HUDEP-2 (cell line): ENCODE results near the gene PTGDS.

ENCODE experiments used
- DNase-seq, 76 experiments: peaks; one replicate each; lab custom pipeline; 2025; ENCODE audit not compliant: unreplicated experiment in 76 of 76; lab: John Stamatoyannopoulos, UW

PTGDS gene

DNA sequence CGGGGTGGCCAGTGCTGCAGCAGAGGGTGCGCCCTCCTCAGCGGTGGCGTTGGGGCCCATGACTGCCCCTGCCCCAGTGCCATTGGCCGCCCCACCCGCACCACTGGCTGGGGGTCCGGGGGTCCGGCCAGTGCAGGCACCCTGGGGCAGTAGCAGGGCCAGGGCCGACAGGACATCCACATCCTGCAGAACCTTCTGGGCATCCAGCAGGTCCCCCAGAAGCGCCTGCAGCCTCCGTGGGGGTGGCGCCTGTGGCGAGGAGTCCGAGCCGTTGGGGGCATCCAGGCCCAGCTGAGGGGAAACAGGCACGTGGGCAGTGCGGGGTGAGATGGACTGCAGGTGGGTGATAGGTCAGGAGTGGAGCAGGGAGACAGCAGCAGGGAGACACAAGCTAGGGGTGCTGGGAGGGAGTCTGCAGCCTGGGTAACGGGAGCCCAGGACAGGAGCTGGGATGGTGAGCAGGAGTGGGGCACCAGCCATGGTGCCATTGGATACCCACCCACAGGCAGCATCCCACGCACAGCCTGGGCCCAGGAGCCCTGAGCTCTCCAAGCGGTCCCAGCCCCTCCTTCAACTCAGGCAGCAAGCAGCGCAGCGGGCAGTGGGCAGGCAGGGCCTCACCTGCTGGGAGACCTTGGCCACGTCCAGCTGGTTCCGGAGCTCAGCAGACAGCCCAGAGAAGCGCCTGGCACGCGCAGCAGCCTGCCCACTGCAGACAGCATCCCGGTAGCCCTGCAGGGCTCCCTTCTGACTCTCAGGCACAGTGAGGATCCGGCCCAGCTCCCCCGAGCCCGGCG, 43.7 kb downstream of the PTGDS start:
- no peak for DNase-seq

DNA sequence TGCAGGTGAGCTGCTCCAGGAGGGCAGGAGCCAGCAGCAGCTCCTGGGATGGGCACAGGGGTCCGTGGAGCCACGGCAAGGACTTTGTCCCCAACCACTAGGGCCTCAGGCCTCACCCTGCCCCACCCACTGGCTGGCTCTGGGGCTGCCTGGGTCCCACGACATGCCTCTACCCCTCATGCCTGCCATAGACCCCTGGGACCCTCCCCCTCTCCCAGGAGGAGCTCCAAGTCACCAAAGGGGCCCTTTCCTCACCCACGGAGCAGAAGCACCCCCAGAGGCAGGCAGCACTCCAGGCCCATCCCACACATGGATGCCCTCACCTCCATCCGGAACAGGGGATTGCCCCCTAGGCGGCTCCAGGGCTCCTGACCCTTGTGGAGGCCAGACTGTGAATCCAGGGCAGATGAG, 44.3 kb downstream of the PTGDS start:
- DNase-seq, result no peak

DNA sequence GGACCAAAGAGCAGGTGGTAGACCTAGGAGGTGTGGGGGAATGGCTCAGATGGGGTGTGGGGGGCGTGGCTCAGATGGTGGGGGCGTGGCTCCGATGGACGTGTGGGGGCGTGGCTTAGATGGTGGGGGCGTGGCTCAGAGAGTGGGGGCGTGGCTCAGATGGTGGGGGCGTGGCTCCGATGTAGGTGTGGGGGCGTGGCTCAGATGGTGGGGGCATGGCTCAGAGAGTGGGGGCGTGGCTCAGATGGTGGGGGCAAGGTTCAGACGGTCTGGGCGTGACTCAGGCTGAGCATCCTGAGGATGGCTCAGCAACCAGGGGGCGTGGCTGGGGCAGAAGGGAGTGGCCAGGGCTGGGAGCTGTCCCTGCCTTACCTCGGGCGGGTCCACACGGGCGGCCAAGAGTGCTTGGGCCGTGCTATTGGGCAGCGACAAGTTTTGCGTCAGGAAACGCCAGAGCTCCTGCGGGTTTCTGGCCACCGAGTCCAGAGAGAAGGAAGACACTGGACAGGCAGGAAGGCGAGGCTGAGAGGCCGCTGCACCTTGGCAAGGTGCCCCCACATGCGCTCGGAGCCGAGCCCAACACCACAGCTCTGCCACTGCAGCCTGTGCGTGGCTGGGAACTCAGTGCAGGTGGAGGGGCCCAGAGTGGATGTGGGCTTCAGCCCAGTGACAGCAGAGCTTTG, 44.8 kb downstream of the PTGDS start:
- DNase-seq, result peak in 72 of 76 experiments; percentile 28 to 93 (median 80)

GRCh38 chr9:137022662-137023008, 45.3 kb downstream of the PTGDS start:
- DNase-seq, result no peak

- DNase-seq, result no peak
Observed at GRCh38 chr9:137023157-137023556, 45.9 kb downstream of the PTGDS start.

- DNase-seq, result no peak
Observed at GRCh38 chr9:137023583-137023991, 46.3 kb downstream of the PTGDS start.

DNA sequence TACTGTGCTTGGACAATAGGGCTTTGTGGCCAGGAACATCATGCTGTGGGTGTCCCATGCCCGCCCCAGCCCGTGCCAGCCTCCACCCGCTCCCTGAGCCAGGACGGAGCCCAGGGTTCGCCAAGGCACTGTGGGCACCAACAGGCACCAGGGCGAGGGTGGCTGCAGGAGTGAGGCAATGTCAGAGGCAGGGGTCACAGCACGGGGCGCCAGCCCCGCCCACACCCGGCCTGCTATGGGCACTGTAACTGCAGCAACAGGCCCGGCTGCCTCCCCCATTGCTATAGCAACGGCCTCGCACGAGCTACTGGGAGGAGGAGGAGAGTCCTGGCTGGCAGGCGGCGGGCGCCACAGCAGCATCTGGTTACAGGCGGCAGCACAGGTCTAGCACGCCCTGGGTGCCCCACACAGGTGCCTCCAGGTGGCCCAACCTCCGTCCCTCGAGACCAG, 48.2 kb downstream of the PTGDS start:
- no peak for DNase-seq

GRCh38 chr9:137026384-137026783, 49.1 kb downstream of the PTGDS start:
- no peak for DNase-seq

DNA sequence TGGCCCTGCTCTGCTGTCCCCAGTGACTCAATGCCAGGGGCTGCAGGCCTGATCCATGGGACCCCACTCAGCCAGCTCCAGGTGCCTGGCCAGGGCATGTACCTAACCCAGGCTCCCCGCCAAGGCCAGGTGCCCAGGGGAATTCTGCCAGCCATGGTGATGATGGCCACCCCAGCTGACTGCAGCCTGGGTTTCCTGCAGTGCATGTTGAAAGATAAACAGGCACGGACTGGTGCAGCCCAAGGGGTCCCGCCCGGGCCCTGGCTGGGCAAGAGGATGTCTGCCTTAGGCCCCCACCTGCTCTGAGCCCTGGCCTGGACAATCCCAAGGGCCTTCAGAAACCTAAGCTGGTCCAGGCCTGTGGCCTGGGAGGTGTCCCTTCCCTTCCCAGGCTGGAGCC, 49.5 kb downstream of the PTGDS start:
- no peak for DNase-seq

DNA sequence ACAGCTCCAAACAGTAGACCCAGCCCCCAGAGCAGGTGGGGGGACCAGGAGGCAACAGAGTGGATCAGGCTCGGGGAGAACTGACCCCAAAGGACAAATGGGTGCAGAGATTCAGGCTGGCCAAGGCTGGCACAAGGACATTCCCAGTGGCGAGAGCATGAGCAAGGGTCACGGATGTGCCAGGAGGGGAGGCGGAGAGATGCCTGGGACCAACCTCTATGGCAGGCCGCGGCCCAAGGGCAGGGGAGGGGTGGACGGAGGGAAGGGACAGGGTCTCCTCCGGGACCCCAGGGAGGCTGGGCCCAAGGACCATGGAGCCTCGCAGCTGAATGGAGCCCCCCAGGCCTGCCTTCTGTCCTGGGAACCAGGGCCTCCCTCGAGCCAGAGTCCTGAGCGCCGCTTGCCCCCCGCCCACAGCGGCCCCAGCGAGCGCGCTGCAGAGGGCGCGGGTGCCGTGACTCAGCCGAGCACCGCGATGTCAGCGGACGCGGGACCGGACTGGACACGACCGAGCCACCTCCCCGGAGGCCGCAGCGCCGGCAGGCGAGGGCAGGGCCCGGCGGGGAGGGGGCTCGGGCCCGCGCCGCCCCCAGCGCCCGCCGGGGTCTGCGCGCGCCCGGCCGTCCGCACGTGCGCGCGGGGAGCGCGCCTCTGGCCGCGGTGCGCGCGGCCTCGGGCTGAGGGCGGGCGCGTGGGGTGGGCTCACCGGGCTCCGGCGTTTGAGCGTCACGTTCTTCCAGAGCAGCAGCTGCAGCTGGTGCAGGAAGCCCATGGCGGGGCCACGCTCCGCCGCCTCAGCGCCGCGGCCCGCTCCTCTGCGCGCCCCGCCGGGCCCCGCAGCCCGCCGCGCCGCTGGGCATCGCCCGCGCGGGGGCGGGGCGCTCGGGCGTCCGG, 50.3 kb downstream of the PTGDS start, which contains the start of gene ABCA2:
TSS of gene ABCA2 (minus strand) at position 869 of the 894 bp plus-strand sequence. CDS start at position 772, 97 bp downstream.
- no peak for DNase-seq

DNA sequence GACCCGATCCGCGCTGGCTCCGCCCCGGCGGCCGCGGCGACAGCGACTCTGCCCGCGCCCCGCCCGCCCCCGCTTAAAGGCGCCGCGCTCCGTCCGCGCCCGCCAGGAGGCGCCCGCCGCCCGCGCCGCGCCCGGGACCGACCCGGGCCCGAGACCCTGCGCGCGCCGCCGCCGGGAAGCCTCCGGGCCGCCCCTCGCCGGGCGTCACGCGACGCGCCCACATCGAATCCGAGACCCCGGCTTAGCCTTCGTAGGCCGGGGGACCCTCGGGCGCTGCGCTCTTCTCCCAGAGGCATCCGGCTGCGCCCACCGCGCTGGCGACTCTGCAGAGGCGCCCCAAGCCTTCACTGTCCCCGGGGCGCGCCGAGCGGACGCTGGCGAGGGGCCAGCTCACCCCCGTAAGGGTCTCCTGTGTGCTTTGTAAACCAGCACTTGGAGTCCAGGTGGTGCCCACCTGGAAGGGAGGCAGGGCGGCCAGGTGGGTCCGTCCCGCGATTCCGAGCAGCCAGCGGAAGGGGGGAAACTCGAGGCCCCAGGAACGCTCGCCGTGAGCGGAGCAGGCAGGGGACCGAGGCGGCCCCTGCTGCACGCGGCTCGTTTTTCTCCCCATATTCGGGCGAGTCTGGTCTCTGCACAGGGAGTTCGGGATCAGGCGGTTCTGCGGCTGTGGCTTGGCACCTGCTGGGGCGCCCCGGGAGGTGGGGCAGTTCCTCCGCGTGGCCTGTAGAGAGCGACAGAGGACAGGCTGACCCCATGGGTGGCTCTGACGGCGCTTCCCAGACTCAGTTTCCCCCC, 51.2 kb downstream of the PTGDS start:
- DNase-seq, result peak in 57 of 76 experiments; percentile 6 to 66 (median 42)

DNA sequence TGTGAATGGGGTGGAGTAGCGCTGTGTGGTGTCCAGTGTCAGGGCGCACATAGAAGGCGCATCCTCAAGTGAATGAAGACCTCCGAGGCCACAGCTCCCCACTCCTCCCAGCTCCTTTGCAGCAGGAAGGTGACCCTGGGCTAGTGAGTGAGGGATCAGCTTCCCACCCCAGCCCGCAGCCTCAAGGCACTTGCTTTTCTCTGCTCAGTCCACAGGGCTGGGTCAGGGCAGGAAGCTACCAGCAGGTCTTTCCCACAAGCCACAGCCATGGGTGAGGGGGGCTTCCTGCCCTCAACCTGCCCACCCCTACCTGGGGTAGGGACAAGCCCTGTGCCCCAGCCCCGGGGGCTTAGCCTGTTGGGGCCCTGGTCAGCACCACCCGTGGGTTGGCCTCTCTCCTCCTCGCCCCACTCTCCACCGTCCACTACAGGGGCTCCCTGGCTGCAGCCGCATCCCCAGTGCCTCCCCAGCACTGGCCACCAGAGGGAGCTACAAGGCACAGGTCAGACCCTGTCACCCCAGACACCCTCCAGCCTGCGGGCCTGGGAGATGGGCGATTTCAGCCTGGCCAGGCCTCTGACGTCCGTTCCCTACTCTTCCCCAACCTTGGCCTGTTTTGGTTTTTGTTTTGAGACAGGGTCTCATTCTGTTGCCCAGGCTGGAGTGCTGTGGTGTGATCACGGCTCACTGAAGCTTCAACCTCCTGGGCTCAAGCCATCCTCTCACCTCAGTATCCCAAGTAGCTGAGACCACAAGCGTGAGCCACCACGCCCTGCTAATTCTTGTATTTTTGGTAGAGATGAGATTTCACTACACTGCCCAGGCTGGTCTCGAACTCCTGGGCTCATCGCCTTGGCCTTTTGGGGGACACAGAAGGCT, 52.0 kb downstream of the PTGDS start:
- DNase-seq, result peak in 60 of 76 experiments; percentile 9 to 75 (median 52)

DNA sequence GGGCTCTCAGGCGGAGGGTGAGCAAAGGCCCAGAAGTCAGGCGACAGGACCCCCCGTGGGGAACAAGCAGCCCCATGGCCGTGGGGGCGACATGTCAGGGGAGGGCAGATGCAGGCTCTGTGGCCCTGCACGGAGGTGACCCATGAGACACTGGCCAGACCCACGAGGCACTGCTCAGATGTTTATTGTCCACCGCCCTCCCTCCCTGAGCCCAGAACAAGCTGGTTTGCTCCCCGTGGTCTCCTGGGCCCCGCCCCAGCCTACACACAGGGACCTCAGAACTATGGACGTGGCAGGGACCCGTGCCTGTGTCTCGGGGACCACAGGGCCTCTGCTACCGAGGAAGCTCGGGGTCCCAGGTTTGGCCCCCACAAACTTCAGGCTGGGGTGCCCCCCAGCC, 52.7 kb downstream of the PTGDS start:
- DNase-seq, result no peak

DNA sequence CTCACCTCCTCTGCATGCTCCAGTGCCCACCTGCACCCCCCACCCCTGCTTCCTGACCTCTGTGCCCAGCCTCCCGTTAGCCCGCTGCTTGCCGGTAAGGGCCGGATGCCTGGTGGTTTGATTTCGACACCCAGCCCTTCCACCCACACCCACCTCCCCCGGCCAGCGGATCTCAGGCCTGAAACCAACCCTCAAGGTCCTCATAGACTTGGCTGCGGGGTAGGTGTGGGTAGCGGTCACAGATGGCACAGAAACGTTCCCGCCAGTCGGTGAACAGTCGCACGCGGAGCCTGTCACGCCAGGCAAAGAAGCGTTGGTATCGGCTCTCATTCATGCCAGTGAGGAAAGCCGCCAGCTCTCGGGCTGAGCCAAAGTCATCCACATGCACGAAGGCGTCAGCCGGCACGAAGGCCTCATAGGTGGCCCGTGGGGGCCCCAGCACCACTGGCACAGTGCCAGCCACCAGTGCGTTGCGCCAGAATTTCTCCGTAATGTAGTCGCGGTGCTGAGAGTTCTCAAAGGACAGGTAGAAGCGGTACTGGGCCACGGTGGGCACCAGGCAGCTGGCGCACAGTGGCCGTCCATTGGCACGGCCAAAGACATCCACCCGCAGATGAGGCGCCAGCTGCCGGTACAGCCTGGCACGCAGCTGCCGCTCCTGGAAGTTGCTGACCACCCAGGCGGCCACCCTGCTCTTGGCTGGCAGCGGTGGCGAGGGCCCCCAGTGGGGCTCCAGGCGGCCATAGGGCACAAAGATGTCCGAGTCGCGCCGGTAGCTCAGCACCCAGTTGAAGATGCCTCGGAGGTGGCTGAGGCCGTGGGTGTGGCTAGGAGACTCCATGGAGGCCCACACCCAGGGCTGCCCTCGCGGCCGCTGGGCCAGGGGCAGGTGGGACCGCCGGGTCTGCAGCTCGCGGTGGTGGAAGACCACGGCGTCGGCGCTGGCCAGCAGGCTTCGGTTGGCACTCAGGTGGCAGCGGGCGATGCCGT, 53.5 kb downstream of the PTGDS start:
- DNase-seq, result peak in 1 of 76 experiments; percentile 10
